HG03432 (cell line): ENCODE results near the gene SYNGR2.
"Not testable (repeated sequence)": the region's sequence is repeated elsewhere in the genome, so short reads cannot be mapped to it uniquely, and the experiment has no call there.

Experiments used
- ATAC-seq: cut with Tn5 transposase; IDR thresholded peaks from one replicate; pipeline ENCODE4 v1.9.1; 2021; ENCODE audit warnings: mild to moderate bottlenecking, moderate library complexity; ENCODE audit not compliant: unreplicated experiment

SYNGR2 gene

GRCh38 chr17:78170692-78171590, 2.6 kb downstream of the SYNGR2 start:
- ATAC-seq, result no peak

GRCh38 chr17:78171591-78172248, 3.3 kb downstream of the SYNGR2 start:
- ATAC-seq, result not testable (repeated sequence)

DNA sequence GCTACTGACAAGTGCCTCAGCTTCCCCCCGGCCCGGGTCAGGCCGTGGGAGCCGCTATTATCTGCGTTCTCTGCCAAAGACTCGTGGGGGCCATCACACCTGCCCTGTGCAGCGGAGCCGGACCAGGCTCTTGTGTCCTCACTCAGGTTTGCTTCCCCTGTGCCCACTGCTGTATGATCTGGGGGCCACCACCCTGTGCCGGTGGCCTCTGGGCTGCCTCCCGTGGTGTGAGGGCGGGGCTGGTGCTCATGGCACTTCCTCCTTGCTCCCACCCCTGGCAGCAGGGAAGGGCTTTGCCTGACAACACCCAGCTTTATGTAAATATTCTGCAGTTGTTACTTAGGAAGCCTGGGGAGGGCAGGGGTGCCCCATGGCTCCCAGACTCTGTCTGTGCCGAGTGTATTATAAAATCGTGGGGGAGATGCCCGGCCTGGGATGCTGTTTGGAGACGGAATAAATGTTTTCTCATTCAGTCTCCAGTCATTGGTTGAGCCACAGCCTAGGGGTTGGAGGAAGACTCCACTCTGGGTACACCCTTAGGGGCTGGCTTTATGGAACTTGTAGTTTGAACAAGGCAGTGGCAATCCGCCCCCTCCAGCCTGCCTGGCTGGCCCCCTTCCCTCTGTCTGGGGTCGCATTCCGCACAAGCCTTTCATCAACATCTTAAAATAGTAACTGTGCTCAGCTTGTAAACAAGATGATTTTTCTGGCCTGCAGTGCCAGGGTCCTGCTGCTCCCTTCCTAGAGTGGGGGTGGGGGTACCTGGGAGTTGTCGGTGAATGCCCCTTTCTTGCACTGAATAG, 4.1 kb downstream of the SYNGR2 start:
- ATAC-seq, result no peak

- ATAC-seq, result peak; percentile 31
Measured at GRCh38 chr17:78173097-78173715, 4.8 kb downstream of the SYNGR2 start.

DNA sequence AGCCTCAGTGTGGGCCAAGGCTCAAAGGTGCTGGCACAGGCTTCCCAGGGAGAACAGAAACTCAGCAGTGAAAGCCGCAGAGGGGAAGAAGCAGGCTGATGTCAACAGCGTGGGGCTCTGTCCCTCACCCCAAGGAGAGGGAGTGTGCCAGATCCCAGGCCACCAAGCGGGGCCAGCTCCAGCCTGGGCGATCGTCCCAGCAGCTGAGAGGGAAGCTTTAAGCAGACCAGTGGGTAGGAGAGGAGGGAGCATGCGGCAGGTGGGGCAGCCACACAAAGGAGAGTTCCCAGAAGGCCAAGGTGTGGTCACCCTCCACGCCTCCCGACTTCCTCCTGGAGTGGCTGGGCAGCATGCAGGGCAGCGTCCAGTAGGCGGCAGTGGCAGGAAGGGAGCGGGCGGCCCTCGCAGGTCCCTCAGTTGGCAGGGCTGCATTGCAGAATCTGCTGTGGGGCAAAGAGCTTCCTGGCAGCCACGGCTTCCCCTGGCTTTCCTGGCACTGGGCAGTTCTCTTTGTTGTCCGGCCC, 6.0 kb downstream of the SYNGR2 start:
- no peak for ATAC-seq

GRCh38 chr17:78174870-78175642, 6.7 kb downstream of the SYNGR2 start:
- ATAC-seq, result no peak

- ATAC-seq, result no peak
Measured at GRCh38 chr17:78175643-78175981, 7.2 kb downstream of the SYNGR2 start.

DNA sequence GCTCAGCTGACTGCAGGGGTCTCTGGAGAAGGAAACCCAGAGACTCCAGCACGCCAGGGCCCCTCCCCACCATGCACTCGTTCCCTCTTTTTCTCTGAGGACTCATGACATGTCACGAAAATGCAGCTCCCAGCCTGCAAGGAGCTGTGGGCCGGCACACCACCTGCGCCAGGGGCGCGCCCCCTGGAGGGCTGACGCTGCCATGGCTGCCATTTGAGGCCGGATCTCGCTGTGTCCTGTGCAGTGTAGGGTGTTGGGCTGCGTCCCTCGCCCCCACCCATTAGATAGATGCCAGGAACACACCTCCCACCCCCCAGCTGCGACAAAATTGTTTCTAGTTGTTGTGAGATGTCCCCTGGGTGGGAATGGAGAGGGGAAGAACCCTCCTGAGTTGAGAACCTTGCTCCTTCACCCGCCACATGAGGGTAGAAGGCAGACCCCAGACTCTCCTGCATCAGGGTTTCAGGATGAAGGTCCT, 8.2 kb downstream of the SYNGR2 start:
- ATAC-seq, result no peak

DNA sequence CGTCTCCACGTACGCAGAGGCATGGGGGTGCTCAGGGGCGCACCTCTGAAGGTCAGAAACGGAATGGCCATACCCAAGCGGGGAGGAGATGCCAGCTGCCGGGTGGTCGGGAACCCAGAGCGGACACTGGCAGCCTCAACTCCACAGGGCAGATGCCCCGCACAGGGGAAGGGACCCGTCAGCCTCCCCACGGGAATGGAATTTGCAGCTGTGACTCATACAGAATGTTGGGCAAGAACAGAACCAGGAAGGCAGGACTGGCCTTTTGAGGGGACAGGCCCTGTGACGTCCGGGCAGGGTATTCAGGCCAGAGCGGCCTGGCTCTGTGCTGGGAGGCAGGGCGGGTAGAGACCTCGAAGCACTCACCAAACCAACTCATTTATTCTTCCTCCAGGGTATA, 11.0 kb downstream of the SYNGR2 start:
- ATAC-seq, result no peak

DNA sequence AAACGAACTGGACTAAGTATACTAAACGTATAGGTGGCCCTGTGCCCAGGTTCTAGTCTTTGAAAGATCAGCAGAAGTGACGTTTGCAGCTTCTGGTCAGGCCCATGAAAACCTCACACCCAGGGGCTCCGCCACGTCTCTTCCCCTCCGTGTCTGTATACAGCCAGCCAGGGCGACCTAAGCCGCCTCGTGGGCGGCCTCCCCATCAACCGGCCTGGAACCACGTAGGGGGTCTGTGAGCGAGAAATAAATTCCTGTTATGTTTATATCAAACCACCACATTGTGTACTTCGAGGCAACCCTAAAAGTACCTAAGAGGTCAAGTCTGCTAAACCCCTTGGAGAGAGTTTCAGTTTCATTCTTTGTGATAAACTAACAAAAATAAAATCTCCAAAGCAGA, 11.7 kb downstream of the SYNGR2 start:
- ATAC-seq, result no peak

- ATAC-seq, result no peak
Measured at GRCh38 chr17:78180508-78180907, 12.1 kb downstream of the SYNGR2 start.

GRCh38 chr17:78182504-78182903, 14.1 kb downstream of the SYNGR2 start:
- no peak for ATAC-seq

- no peak for ATAC-seq
Measured at GRCh38 chr17:78183916-78184315, 15.5 kb downstream of the SYNGR2 start.

GRCh38 chr17:78184351-78184750, 16.0 kb downstream of the SYNGR2 start:
- no peak for ATAC-seq

GRCh38 chr17:78184868-78185267, 16.5 kb downstream of the SYNGR2 start:
- no peak for ATAC-seq

DNA sequence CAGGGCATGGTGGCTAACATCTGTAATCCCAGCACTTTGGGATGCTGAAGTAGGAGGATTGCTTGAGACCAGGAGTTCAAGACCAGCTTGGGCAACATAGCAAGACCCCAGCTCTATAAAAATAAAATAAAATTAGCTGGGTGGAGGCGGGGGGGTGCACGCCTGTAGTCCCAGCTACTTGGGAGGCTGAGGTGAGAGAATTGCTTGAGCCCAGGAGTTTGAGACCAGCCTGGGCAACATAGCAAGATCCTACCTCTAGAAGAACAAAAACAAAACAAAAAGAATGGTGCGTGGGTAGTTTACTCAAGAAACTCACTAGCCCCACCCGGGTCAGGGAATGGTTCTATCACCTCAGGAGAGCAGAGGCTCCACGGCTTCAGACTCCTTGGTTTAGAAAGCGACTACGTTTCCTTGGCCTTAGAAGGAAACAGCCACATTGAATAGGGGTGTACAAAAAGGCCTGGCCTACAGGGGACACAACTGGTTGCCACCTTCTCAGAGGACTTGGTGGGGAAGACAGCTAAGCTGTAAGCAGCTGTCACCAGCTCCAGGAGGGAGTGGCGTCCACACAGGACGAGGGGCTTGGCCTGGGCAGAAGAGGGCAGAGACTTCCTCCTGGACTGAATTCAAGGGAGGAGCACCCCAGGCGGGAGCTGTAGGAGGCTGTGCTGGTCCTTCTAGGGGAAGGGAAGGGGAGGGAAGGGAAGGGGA, 17.8 kb downstream of the SYNGR2 start:
- ATAC-seq, result no peak

DNA sequence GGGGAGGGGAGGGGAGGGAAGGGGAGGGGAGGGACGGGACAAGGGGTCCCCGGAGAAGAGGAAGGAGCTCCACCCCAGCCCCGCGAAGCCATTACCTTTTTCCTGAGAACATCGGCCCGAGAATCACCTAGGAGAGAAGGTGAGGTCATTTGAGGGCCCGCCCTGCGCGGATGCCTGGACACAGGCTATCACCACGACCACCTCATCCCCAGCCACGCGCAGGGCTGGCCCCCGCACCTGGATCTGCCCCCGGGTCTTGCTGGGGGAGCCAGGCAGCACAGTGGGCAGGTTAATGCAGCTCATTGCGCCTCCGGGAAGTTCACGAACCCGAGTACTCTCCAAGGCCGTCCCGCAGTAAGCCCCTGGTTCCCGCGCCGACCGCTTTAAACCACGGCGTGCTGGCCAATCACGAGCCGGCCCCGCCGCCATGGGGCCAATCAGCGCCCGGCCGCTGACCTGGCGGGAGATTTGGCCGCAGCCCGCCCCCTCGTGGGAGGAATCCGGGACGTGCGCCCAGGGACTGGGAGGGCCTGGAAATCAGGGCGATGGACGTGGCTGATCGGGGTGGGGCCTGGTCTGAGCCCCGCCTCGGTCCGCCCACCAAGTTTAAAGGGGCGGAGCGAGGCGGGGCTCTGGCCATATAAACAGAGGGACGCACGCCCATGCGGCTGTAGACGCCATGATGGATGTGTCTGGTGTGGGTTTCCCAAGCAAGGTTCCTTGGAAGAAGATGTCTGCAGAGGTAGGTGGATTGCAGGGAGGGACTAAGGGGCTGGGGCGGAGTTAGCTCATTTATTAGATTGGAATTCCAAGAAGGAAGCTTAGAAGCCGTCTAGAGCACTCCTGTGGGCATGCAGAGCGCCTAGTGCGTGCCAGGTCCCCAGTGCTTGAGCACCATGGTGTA, 18.6 kb downstream of the SYNGR2 start, which contains the start of the genes AFMID and TK1:
Gene AFMID (plus strand): TSS at position 671 of the 904 bp plus-strand sequence. CDS start 9 bp downstream, at position 680.
Gene TK1 (minus strand): TSS at position 361 of the 904 bp plus-strand sequence. CDS start 58 bp downstream, at position 303.
- peak; percentile 92 for ATAC-seq

DNA sequence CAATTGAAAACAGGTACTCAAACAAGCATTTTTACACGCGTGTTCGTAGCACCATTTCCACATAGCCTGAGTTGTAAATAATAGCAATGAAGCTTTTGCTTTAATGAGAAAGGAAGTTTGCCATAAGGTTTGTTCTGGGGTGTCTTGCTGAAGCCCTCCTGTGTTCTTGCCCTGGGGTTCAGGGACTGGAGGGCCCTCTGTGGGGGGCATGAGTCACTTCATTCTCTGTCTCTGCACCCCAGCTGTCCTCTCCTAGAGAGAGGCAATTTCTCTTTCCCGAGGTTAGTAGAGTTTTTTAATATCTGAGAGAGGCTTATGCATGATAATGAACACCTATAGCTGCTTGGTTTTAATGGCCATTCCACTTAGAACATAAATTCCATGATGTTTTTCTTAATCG, 28.3 kb downstream of the SYNGR2 start:
- ATAC-seq, result no peak
